ENCODE measurements around the gene SNX32.

DNA sequence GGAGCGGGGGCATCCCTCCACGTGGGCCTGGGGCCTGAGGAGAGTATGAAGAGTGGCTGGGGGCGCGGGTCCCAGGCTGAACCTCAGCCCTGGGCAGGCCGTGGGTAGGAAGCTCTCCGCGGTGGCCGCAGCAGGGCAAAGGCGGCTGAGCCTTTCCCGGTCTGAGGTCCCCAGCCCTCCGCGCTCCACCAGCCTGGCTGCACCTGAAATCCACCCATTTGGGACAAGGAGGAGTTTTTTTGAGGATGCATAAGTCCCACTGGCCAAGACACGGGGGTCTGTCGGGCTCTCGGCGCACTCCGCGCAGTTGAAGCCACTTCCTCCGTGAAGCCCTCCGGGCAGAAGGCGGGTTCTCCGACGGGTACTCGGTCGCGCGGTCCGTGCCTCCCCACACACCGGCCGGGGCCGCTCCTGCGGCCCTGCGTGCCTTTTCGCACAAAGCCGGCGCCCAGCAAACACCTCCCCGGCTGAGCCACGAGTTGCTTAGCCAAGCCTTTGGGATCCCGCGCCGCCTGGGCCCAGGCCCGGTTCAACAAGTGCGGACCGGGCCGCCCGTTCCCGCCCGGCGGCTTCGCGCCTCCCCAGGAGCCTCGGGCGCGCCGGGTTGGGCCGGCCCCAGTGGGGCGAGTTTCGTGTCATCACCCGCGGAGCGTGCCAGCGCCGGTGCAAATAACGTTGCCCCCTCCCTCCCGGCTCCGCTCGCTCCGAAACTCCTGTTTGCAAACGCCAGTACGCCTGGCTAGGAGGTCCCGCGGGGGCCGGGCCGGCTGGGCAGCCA is 47.6 kb upstream of the SNX32 start:
- TF ChIP-seq, protein P1, sequence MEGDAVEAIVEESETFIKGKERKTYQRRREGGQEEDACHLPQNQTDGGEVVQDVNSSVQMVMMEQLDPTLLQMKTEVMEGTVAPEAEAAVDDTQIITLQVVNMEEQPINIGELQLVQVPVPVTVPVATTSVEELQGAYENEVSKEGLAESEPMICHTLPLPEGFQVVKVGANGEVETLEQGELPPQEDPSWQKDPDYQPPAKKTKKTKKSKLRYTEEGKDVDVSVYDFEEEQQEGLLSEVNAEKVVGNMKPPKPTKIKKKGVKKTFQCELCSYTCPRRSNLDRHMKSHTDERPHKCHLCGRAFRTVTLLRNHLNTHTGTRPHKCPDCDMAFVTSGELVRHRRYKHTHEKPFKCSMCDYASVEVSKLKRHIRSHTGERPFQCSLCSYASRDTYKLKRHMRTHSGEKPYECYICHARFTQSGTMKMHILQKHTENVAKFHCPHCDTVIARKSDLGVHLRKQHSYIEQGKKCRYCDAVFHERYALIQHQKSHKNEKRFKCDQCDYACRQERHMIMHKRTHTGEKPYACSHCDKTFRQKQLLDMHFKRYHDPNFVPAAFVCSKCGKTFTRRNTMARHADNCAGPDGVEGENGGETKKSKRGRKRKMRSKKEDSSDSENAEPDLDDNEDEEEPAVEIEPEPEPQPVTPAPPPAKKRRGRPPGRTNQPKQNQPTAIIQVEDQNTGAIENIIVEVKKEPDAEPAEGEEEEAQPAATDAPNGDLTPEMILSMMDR (conservative IDR thresholded peaks at IDR 0.05; ENCODE audit: low read length) = no peak
- no peak for TF ChIP-seq EZH2phosphoT487 (IDR thresholded peaks at IDR 0.05; ENCODE audit: borderline replicate concordance)
